Caco-2 (cell line): ENCODE results near the gene NLGN1. TPM values are rescaled to one million over a fixed set of nuclear protein-coding genes. Genes with fewer than 3 reads are reported as not detected.

Source experiments
- BruUV-seq: library from RNA; stranded (reverse); fragments of 400-500 nt; replicated peaks from 2 replicates; lab custom pipeline; 2021; lab: Mats Ljungman, UMichigan
- CTCF ChIA-PET: fragments of 300-600 bp; sonication (Branson Sonifier 250); formaldehyde crosslinking; loops from one replicate; lab custom pipeline; 2022; ENCODE audit warnings: antibody characterized with exemption; lab: Charles Lee
- POLR2A ChIA-PET: fragments of 300-600 bp; sonication (Branson Sonifier 250); formaldehyde crosslinking; loops from one replicate; lab custom pipeline; 2022; ENCODE audit warnings: antibody characterized with exemption; lab: Charles Lee
- DNase-seq, 2 experiments: peaks; one replicate each; pipeline versions ENCODE4 v3.0.0 to v3.0.0-alpha.2; 2020 to 2022
- H3K27me3 ChIP-seq: replicated peaks from 2 replicates; pipeline ENCODE4 v1.6.0; 2011; ENCODE audit warnings: low read length; ENCODE audit not compliant: control insufficient read depth, insufficient read depth
- H3K36me3 ChIP-seq: 2 replicates; pipeline ENCODE4 v1.5.1; 2011; ENCODE audit warnings: low read length; ENCODE audit not compliant: control insufficient read depth, insufficient read depth
- H3K4me1 ChIP-seq: fragments of 250-450 bp; sonication (Bioruptor Pico); 2 replicates; pipeline ENCODE4 v1.5.1; 2020; ENCODE audit warnings: mild to moderate bottlenecking
- H3K4me3 ChIP-seq: 2 replicates; pipeline ENCODE4 v1.5.1; 2011; ENCODE audit warnings: low read depth, mild to moderate bottlenecking, control low read depth, low read length
- H3K9me3 ChIP-seq: fragments of 250-450 bp; sonication (Bioruptor Pico); 2 replicates; pipeline ENCODE4 v1.5.1; 2020; ENCODE audit warnings: mild to moderate bottlenecking, moderate library complexity
- H3K27ac Mint-ChIP-seq: one replicate; pipeline ENCODE4 v1.8.0; 2022; ENCODE audit warnings: mixed read lengths; ENCODE audit not compliant: unreplicated experiment
- H3K27me3 Mint-ChIP-seq: one replicate; pipeline ENCODE4 v1.8.0; 2022; ENCODE audit warnings: mixed read lengths; ENCODE audit not compliant: insufficient read depth, unreplicated experiment
- H3K36me3 Mint-ChIP-seq: one replicate; pipeline ENCODE4 v1.8.0; 2022; ENCODE audit warnings: mild to moderate bottlenecking, mixed read lengths; ENCODE audit not compliant: insufficient read depth, unreplicated experiment
- H3K4me1 Mint-ChIP-seq: one replicate; pipeline ENCODE4 v1.8.0; 2022; ENCODE audit warnings: low read depth, mixed read lengths; ENCODE audit not compliant: unreplicated experiment
- H3K4me3 Mint-ChIP-seq: one replicate; pipeline ENCODE4 v1.8.0; 2022; ENCODE audit warnings: mild to moderate bottlenecking, moderate library complexity, mixed read lengths; ENCODE audit not compliant: unreplicated experiment
- H3K9me3 Mint-ChIP-seq: one replicate; pipeline ENCODE4 v1.8.0; 2022; ENCODE audit warnings: mixed read lengths; ENCODE audit not compliant: unreplicated experiment
- intact Hi-C: fragments of 100-400 bp; cut with micrococcal nuclease; formaldehyde crosslinking; loops from one replicate; pipeline ENCODE4 v1.10.0; 2022; ENCODE audit not compliant: unreplicated experiment
- total RNA-seq: library from RNA; stranded (reverse); gene quantifications from 2 replicates; pipeline ENCODE4 v1.2.3, GENCODE V29; 2022
- TF ChIP-seq, protein P1 (sequence below), 2 experiments: fragments of 200-600 bp in 1 of 2; IDR thresholded peaks; 1 replicate in 1 of 2; 2 replicates in 1 of 2; pipeline versions ENCODE4 v1.5.1 to v1.8.0; 2011 to 2022; ENCODE audit warnings: antibody characterized with exemption in 1 of 2, control low read depth in 1 of 2, inconsistent platforms in 1 of 2, low read depth in 1 of 2, low read length in 1 of 2, mild to moderate bottlenecking in 1 of 2, moderate library complexity in 1 of 2; ENCODE audit not compliant: insufficient read depth in 1 of 2, severe bottlenecking in 1 of 2, unreplicated experiment in 1 of 2

Gene NLGN1
- total RNA-seq, 1 experiment from 2014 or later: not detected

DNA sequence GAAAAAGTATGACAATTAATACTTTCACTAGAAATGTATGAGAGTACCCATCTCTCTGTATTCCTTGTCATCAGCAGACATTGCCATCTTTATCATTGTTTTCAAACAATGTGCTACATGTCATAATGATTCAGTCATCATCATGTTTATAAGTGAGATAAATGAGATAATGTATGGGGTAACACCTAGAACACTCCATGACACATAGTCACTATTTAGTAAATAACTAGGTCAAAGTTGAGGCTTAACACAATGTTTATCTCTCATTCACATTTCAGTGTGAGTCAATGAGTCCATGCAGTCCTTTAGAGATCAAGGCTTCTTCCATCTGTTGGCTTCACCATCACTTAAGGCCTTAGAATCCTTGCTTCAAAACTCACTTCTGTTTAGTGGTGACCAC lies 70.0 kb downstream of the NLGN1 start:
- POLR2A ChIA-PET: no interaction called here

DNA sequence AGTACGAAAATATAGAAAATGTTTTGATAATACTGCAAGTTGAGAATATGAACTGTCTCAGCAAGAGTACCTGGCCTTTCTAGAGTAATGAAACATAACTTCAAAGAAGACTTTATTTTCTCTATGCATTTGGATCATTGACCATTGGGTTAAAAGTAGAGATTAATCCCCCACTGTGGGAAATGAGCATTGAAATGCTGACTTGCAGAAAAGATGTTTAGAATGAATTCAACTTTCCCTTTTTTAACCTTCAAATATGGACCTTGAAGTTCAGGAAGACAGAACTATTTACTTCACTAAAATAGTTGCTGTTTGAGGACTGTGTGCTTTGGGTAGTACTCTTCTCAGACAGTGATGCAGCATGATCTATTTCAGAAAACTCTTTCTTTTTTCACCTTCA lies 75.7 kb downstream of the NLGN1 start:
- H3K9me3 ChIP-seq: no peaks in the 10 kb centered on the region
- Mint-ChIP-seq H3K27ac (no peak overlapping the region), H3K36me3 (no peaks in the 10 kb centered on the region), H3K27me3 (no peaks in the 10 kb centered on the region), H3K9me3 (no peaks in the 10 kb centered on the region), H3K4me3 (no peak overlapping the region), H3K4me1 (no peaks in the 10 kb centered on the region)
- ChIA-PET POLR2A (no interaction called here), CTCF (no interaction called here)
- H3K36me3 ChIP-seq: no peaks in the 10 kb centered on the region
- BruUV-seq: no TSS peak
- no peaks in the 10 kb centered on the region for H3K27me3 ChIP-seq
- no peak for DNase-seq
- TF ChIP-seq, protein P1, sequence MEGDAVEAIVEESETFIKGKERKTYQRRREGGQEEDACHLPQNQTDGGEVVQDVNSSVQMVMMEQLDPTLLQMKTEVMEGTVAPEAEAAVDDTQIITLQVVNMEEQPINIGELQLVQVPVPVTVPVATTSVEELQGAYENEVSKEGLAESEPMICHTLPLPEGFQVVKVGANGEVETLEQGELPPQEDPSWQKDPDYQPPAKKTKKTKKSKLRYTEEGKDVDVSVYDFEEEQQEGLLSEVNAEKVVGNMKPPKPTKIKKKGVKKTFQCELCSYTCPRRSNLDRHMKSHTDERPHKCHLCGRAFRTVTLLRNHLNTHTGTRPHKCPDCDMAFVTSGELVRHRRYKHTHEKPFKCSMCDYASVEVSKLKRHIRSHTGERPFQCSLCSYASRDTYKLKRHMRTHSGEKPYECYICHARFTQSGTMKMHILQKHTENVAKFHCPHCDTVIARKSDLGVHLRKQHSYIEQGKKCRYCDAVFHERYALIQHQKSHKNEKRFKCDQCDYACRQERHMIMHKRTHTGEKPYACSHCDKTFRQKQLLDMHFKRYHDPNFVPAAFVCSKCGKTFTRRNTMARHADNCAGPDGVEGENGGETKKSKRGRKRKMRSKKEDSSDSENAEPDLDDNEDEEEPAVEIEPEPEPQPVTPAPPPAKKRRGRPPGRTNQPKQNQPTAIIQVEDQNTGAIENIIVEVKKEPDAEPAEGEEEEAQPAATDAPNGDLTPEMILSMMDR (IDR thresholded peaks at IDR 0.05; ENCODE audit: insufficient read depth in 1 of 2, low read depth in 1 of 2, low read length in 1 of 2, severe bottlenecking in 1 of 2, unreplicated experiment in 1 of 2): no peak
- intact Hi-C loops: no loop called here
- no peaks in the 10 kb centered on the region for H3K4me1 ChIP-seq
- no peak overlapping the region for H3K4me3 ChIP-seq

More for the DNA sequence above, 70.0 kb downstream of the NLGN1 start:
- intact Hi-C loops: no loop called here
- H3K36me3 ChIP-seq: no peaks in the 10 kb centered on the region
- TF ChIP-seq, protein P1 (IDR thresholded peaks at IDR 0.05; ENCODE audit: insufficient read depth in 1 of 2, low read depth in 1 of 2, low read length in 1 of 2, severe bottlenecking in 1 of 2, unreplicated experiment in 1 of 2): no peak
- DNase-seq: no peak
- no peak overlapping the region for H3K27ac Mint-ChIP-seq
- H3K27me3 ChIP-seq: no peaks in the 10 kb centered on the region
- H3K9me3 ChIP-seq: no peaks in the 10 kb centered on the region
- CTCF ChIA-PET: no interaction called here
- no peak overlapping the region for H3K4me3 ChIP-seq
- no peak overlapping the region for H3K4me3 Mint-ChIP-seq
- H3K36me3 Mint-ChIP-seq: no peaks in the 10 kb centered on the region
- no peaks in the 10 kb centered on the region for H3K4me1 ChIP-seq
- H3K4me1 Mint-ChIP-seq: no peaks in the 10 kb centered on the region
- no peaks in the 10 kb centered on the region for H3K9me3 Mint-ChIP-seq
- BruUV-seq: no TSS peak
- peaks cover 3% of the 10 kb centered on the region for H3K27me3 Mint-ChIP-seq

DNA sequence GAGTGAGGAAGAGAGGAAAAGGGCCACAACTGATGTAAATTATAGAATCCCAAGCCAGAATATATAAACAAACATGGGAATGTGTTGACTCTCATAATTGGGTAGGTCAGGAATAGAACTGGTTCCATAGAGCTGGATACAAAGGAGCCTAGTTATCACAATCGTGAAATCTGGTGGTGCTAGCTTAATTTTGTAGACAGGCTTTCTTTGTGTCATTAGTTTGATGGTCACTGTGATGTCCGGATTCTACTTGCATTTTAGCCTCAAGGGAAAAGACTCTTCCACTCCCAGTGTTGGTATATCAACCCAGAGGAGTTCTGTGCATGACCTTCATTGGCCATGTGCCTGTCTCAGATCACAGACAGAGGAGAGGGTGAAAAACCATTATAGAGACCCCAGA lies 81.8 kb downstream of the NLGN1 start:
- Histone ChIP-seq H3K4me1 (no peaks in the 10 kb centered on the region), H3K27me3 (no peaks in the 10 kb centered on the region), H3K36me3 (no peaks in the 10 kb centered on the region), H3K9me3 (no peaks in the 10 kb centered on the region), H3K4me3 (no peak overlapping the region)
- no TSS peak for BruUV-seq
- Mint-ChIP-seq H3K9me3 (no peaks in the 10 kb centered on the region), H3K4me3 (no peak overlapping the region), H3K27me3 (no peaks in the 10 kb centered on the region), H3K36me3 (no peaks in the 10 kb centered on the region), H3K4me1 (no peaks in the 10 kb centered on the region), H3K27ac (no peak overlapping the region)
- intact Hi-C loops: no loop called here
- DNase-seq: no peak
- POLR2A ChIA-PET: no interaction called here
- TF ChIP-seq, protein P1 (IDR thresholded peaks at IDR 0.05; ENCODE audit: insufficient read depth in 1 of 2, low read depth in 1 of 2, low read length in 1 of 2, severe bottlenecking in 1 of 2, unreplicated experiment in 1 of 2): no peak
- CTCF ChIA-PET: no interaction called here
